SU-DHL-6 (cell line): ENCODE data around the gene CPAMD8.

Experiments used
- EZH2phosphoT487 ChIP-seq: fragments of 200-600 bp; sonication (generic), shearing (Covaris generic); conservative IDR thresholded peaks from 2 replicates; pipeline ENCODE4 v1.6.1; 2018; ENCODE audit warnings: mild to moderate bottlenecking, antibody characterized with exemption, low read length, moderate library complexity, mixed read lengths
- TF ChIP-seq, protein P1 (sequence below): fragments of 200-600 bp; sonication (generic); IDR thresholded peaks from one replicate; pipeline ENCODE4 v1.5.1; 2017; ENCODE audit warnings: antibody characterized with exemption, mild to moderate bottlenecking, low read length, moderate library complexity; ENCODE audit not compliant: insufficient read depth, poor library complexity, severe bottlenecking

DNA sequence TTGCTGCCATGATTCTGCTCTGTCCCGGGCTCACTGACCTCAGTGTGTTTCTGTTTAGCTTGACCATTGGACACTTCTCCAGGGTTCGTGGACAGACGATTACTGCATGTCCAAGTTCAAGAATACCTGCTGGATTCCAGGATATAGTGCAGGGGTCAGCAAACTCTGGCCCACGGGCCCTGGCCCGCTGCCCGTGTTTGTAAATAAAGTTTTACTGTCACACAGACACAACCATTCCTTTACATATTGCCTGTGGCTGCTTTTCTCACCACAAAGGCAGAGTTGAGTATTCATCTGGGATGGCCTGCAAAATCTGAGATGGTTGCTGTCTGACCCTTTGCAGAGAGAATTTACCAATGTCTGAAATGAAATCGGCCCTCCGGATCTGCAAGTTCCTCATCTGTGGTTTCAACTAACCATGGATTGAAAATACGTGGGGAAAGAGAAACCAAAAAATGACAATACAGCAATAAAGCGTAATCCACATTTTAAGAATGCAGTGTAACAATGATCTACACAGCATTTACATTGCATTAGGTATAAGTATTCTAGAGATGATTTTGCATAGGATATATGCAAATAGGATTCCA is 163.7 kb downstream of the CPAMD8 start:
- TF ChIP-seq, protein P1, sequence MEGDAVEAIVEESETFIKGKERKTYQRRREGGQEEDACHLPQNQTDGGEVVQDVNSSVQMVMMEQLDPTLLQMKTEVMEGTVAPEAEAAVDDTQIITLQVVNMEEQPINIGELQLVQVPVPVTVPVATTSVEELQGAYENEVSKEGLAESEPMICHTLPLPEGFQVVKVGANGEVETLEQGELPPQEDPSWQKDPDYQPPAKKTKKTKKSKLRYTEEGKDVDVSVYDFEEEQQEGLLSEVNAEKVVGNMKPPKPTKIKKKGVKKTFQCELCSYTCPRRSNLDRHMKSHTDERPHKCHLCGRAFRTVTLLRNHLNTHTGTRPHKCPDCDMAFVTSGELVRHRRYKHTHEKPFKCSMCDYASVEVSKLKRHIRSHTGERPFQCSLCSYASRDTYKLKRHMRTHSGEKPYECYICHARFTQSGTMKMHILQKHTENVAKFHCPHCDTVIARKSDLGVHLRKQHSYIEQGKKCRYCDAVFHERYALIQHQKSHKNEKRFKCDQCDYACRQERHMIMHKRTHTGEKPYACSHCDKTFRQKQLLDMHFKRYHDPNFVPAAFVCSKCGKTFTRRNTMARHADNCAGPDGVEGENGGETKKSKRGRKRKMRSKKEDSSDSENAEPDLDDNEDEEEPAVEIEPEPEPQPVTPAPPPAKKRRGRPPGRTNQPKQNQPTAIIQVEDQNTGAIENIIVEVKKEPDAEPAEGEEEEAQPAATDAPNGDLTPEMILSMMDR, result no peak
- no peak for TF ChIP-seq EZH2phosphoT487
